Trophoblast cell (in vitro differentiated cells and primary cell): ENCODE results near the gene CD86.

Experiments
- DNase-seq, 2 donors: peaks; one replicate each; pipeline ENCODE4 v3.0.0-alpha.2; 2016
- H2AFZ ChIP-seq: 2 replicates; pipeline ENCODE4 v1.6.1; 2013; ENCODE audit warnings: low read length, moderate library complexity, mild to moderate bottlenecking; ENCODE audit not compliant: insufficient read depth, poor library complexity
- H2AK5ac ChIP-seq: 2 replicates; pipeline ENCODE4 v1.6.1; 2013; ENCODE audit warnings: mild to moderate bottlenecking, low read length
- H2BK120ac ChIP-seq: 2 replicates; pipeline ENCODE4 v1.6.1; 2013; ENCODE audit warnings: low read length, mild to moderate bottlenecking, moderate library complexity; ENCODE audit not compliant: insufficient read depth, poor library complexity
- H2BK12ac ChIP-seq: 2 replicates; pipeline ENCODE4 v1.6.1; 2013; ENCODE audit warnings: mild to moderate bottlenecking, low read length, moderate library complexity
- H2BK5ac ChIP-seq: 2 replicates; pipeline ENCODE4 v1.6.1; 2013; ENCODE audit warnings: low read length, low read depth, moderate library complexity, mild to moderate bottlenecking; ENCODE audit not compliant: poor library complexity
- H3K14ac ChIP-seq: 2 replicates; pipeline ENCODE4 v1.6.1; 2013; ENCODE audit warnings: mild to moderate bottlenecking, low read length
- H3K18ac ChIP-seq: 2 replicates; pipeline ENCODE4 v1.6.1; 2013; ENCODE audit warnings: mild to moderate bottlenecking, low read length
- H3K23ac ChIP-seq: 2 replicates; pipeline ENCODE4 v1.6.1; 2013; ENCODE audit warnings: low read length
- H3K27ac ChIP-seq: 2 replicates; pipeline ENCODE4 v1.5.1; 2013; ENCODE audit warnings: low read depth, mild to moderate bottlenecking, inconsistent platforms, low read length, moderate library complexity
- H3K27me3 ChIP-seq: 2 replicates; pipeline ENCODE4 v1.6.1; 2013; ENCODE audit warnings: inconsistent platforms, mild to moderate bottlenecking, low read length, moderate library complexity; ENCODE audit not compliant: insufficient read depth
- H3K36me3 ChIP-seq, 2 experiments: 1 replicate in 1 of 2; 2 replicates in 1 of 2; pipeline ENCODE4 v1.6.1; 2013; ENCODE audit warnings: low read length in 2 of 2, mild to moderate bottlenecking in 2 of 2, moderate library complexity in 1 of 2; ENCODE audit not compliant: insufficient read depth in 2 of 2, control insufficient read depth in 1 of 2
- H3K4ac ChIP-seq: 2 replicates; pipeline ENCODE4 v1.6.1; 2013; ENCODE audit warnings: low read depth, mild to moderate bottlenecking, low read length, moderate library complexity
- H3K4me1 ChIP-seq, 2 experiments: 1 replicate in 1 of 2; 2 replicates in 1 of 2; pipeline ENCODE4 v1.6.1; 2013; ENCODE audit warnings: low read length in 2 of 2, mild to moderate bottlenecking in 2 of 2, moderate library complexity in 1 of 2; ENCODE audit not compliant: insufficient read depth in 2 of 2, control insufficient read depth in 1 of 2
- H3K4me2 ChIP-seq: 2 replicates; pipeline ENCODE4 v1.6.1; 2013; ENCODE audit warnings: inconsistent platforms, mild to moderate bottlenecking, low read length, moderate library complexity
- H3K4me3 ChIP-seq: 2 replicates; pipeline ENCODE4 v1.5.1; 2013; ENCODE audit warnings: mild to moderate bottlenecking, low read depth, low read length, inconsistent platforms
- H3K79me1 ChIP-seq: one replicate; pipeline ENCODE4 v1.6.1; 2013; ENCODE audit warnings: low read length
- H3K79me2 ChIP-seq: 2 replicates; pipeline ENCODE4 v1.6.1; 2013; ENCODE audit warnings: low read length, mild to moderate bottlenecking; ENCODE audit not compliant: control insufficient read depth, insufficient read depth, poor library complexity
- H3K9ac ChIP-seq: 2 replicates; pipeline ENCODE4 v1.6.1; 2013; ENCODE audit warnings: mild to moderate bottlenecking, low read length
- H3K9me3 ChIP-seq: 2 replicates; pipeline ENCODE4 v1.6.1; 2013; ENCODE audit warnings: low read depth, mild to moderate bottlenecking, control low read depth, inconsistent platforms, low read length; ENCODE audit not compliant: insufficient read depth
- H4K12ac ChIP-seq: 2 replicates; pipeline ENCODE4 v1.6.1; 2013; ENCODE audit warnings: low read depth, mild to moderate bottlenecking, low read length, moderate library complexity
- H4K8ac ChIP-seq: 2 replicates; pipeline ENCODE4 v1.6.1; 2013; ENCODE audit warnings: low read depth, mild to moderate bottlenecking, low read length, moderate library complexity
- H4K91ac ChIP-seq: one replicate; pipeline ENCODE4 v1.6.1; 2013; ENCODE audit warnings: low read depth, mild to moderate bottlenecking, low read length, moderate library complexity
- WGBS: extraction: QIAGEN DNeasy Blood & Tissue Kit; methylation state at CpG from one replicate; pipeline ENCODE4 v1.1.7; 2013; ENCODE audit warnings: missing lambda C conversion rate; ENCODE audit not compliant: insufficient read length, insufficient coverage; ENCODE audit errors: extremely low coverage; 5-methylcytosine and 5-hydroxymethylcytosine counted together

CD86 gene

GRCh38 chr3:122019493-122019892, 35.7 kb upstream of the CD86 start:
- no peak overlapping the region for H2AFZ ChIP-seq
- peaks cover 0 to 5% of the 10 kb centered on the region in 2 experiments for H3K4me1 ChIP-seq
- no peak overlapping the region for H2BK5ac ChIP-seq
- no peak overlapping the region for H2BK12ac ChIP-seq
- no peak overlapping the region for H4K91ac ChIP-seq
- no peaks in the 10 kb centered on the region for H3K27me3 ChIP-seq
- no peak overlapping the region for H2BK120ac ChIP-seq
- DNase-seq = no peak
- no peak overlapping the region for H2AK5ac ChIP-seq
- H3K9ac ChIP-seq = no peak overlapping the region
- no peak overlapping the region for H4K8ac ChIP-seq
- no peak overlapping the region for H3K4me3 ChIP-seq
- H3K4me2 ChIP-seq = no peak overlapping the region
- H3K79me2 ChIP-seq = peaks cover 2% of the 10 kb centered on the region
- H3K9me3 ChIP-seq = peaks cover 3% of the 10 kb centered on the region
- no peaks in the 10 kb centered on the region for H3K36me3 ChIP-seq
- H3K27ac ChIP-seq = no peak overlapping the region
- no peak overlapping the region for H3K14ac ChIP-seq
- no peak overlapping the region for H4K12ac ChIP-seq
- H3K4ac ChIP-seq = no peak overlapping the region
- no peaks in the 10 kb centered on the region for H3K79me1 ChIP-seq
- no peak overlapping the region for H3K23ac ChIP-seq
- H3K18ac ChIP-seq = no peak overlapping the region

DNA sequence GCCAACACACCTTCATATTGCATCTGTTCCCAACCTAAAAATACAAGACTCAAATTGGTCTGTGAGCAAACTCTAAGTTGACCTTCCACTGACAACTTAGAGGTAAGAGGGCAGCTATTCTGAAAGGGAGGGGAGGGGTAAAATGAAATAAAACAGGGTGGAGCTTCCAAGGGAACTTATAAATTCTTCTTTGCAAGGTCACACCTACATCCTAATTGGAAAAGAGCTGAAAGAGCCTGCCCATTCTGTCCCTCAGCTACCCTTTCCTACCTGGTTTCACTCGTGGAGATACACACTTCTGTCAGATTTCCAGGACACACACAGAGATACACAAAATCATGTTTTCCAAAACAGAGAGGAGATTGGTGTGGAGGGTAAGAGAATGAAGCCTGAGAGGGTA, 34.1 kb upstream of the CD86 start:
- DNase-seq = no peak
- Histone ChIP-seq H4K8ac (no peak overlapping the region), H3K4me1 (peaks cover 0 to 5% of the 10 kb centered on the region in 2 experiments), H2BK120ac (no peak overlapping the region), H3K23ac (no peak overlapping the region), H2AK5ac (no peak overlapping the region), H3K18ac (no peak overlapping the region), H3K4ac (no peak overlapping the region), H3K14ac (no peak overlapping the region), H3K79me1 (no peaks in the 10 kb centered on the region), H3K9ac (no peak overlapping the region), H2BK12ac (no peak overlapping the region), H4K91ac (no peak overlapping the region), H4K12ac (no peak overlapping the region), H3K4me2 (no peak overlapping the region), H2BK5ac (no peak overlapping the region), H3K27me3 (no peaks in the 10 kb centered on the region), H3K36me3 (no peaks in the 10 kb centered on the region), H3K4me3 (no peak overlapping the region), H3K9me3 (peaks cover 3% of the 10 kb centered on the region), H2AFZ (no peak overlapping the region), H3K79me2 (peaks cover 2% of the 10 kb centered on the region), H3K27ac (no peak overlapping the region)
- no CpG with 5 or more reads among the region's 1 CpG for WGBS

DNA sequence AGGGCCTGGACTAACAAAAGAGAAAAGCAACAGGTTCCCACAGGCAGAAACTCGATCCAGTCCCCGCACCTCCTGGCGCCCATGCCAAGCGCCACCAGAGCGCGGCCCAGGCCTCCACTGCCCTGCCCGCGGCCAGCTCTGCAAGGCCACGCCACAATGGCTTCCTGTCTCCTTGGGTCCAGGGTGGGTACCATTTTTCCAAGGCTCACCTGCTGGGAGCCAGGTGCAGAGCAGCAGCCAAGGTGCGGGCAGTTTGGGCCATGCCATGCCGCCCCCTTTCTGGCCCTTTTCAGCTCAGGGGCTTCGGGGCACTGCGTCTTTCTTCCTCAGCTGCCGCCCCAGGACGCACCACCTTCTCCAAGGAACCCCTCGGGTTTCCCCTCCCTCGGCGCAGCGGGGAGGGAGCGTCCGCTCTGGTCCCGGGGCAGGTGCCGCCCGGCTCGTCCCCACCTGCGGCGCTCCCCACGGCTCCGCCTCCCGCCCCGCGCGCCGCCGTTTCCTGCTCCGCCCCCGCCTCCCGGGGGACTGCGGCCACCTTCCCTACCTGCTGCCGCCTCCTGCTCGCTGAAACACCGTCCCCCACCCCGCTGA, 33.3 kb upstream of the CD86 start, which contains the start of gene ILDR1:
TSS of gene ILDR1 (minus strand) at position 437 of the 591 bp plus-strand sequence. CDS start at position 267, 170 bp downstream.
- Histone ChIP-seq H4K91ac (no peak within 1 kb of the TSS), H2AFZ (peak within 1 kb of the TSS; percentile 41)
- WGBS = no CpG with 5 or more reads among the region's 43 CpGs

DNA sequence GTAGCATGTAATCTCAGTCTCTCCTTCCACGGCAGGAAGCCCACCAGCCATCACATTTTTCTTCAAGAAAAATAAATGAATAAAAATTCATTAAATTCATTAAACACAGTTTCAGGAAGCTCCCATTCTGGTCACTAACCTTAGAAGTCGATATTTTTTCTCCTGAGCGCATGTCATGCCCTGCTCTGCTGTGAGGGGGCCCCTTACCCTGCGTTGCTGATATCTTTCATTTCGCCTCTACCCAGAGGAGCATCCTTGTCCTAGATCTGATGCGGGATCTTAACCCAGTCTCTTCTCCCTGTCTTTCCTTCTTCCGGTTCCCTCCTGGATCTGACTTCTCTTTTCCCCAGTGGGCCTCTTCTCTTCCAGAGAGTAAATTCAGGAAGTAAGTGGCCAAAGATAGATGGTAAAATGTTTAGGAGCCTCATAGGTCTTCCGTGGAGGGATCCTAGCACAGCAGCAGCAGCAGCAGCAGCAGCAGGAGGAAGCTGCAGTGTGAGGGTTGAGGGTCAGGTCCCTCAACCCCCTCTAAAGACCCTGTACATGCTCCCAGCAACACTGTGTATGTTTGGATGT, 31.7 kb upstream of the CD86 start:
- no CpG with 5 or more reads among the region's 8 CpGs for WGBS
- peaks cover 3% of the 10 kb centered on the region for H3K9me3 ChIP-seq

More for the DNA sequence above, 33.3 kb upstream of the CD86 start, which contains the start of gene ILDR1:
- no peak within 1 kb of the TSS for H2BK12ac ChIP-seq
- H2BK5ac ChIP-seq = no peak within 1 kb of the TSS
- no peak within 1 kb of the TSS for H3K14ac ChIP-seq
- H3K4me2 ChIP-seq = peak within 1 kb of the TSS; percentile 96
- H2BK120ac ChIP-seq = no peak within 1 kb of the TSS
- peak; percentile 22 to 55 for DNase-seq
- peaks cover 0 to 5% of the 10 kb centered on the region in 2 experiments for H3K4me1 ChIP-seq
- H2AK5ac ChIP-seq = no peak within 1 kb of the TSS
- no peaks in the 10 kb centered on the region for H3K79me1 ChIP-seq
- H3K23ac ChIP-seq = no peak within 1 kb of the TSS
- no peak within 1 kb of the TSS for H3K18ac ChIP-seq
- H3K4me3 ChIP-seq = peak within 1 kb of the TSS; percentile 62
- H3K9ac ChIP-seq = no peak within 1 kb of the TSS
- no peak within 1 kb of the TSS for H4K12ac ChIP-seq
- H3K4ac ChIP-seq = no peak within 1 kb of the TSS
- H3K36me3 ChIP-seq = no peaks in the 10 kb centered on the region
- peaks cover 3% of the 10 kb centered on the region for H3K9me3 ChIP-seq
- H4K8ac ChIP-seq = peak within 1 kb of the TSS; percentile 37
- H3K27me3 ChIP-seq = no peaks in the 10 kb centered on the region
- H3K79me2 ChIP-seq = peaks cover 2% of the 10 kb centered on the region
- H3K27ac ChIP-seq = no peak within 1 kb of the TSS

More for the DNA sequence above, 31.7 kb upstream of the CD86 start:
- no peak overlapping the region for H3K9ac ChIP-seq
- no peak overlapping the region for H2AK5ac ChIP-seq
- no peak overlapping the region for H2BK12ac ChIP-seq
- no peaks in the 10 kb centered on the region for H3K79me1 ChIP-seq
- no peak overlapping the region for H3K14ac ChIP-seq
- peaks cover 2% of the 10 kb centered on the region for H3K79me2 ChIP-seq
- H2BK120ac ChIP-seq = no peak overlapping the region
- no peak overlapping the region for H3K27ac ChIP-seq
- no peak overlapping the region for H3K4ac ChIP-seq
- H4K12ac ChIP-seq = no peak overlapping the region
- H3K4me2 ChIP-seq = no peak overlapping the region
- DNase-seq = no peak
- no peak overlapping the region for H2BK5ac ChIP-seq
- H3K18ac ChIP-seq = no peak overlapping the region
- H3K4me3 ChIP-seq = no peak overlapping the region
- no peak overlapping the region for H4K8ac ChIP-seq
- H4K91ac ChIP-seq = no peak overlapping the region
- H3K27me3 ChIP-seq = no peaks in the 10 kb centered on the region
- H3K4me1 ChIP-seq = peaks cover 0 to 5% of the 10 kb centered on the region in 2 experiments
- no peak overlapping the region for H2AFZ ChIP-seq
- H3K36me3 ChIP-seq = no peaks in the 10 kb centered on the region
- H3K23ac ChIP-seq = no peak overlapping the region
